Measurements from ENCODE around the gene CDCP1. TPM values are rescaled to one million over a fixed set of nuclear protein-coding genes. Genes with fewer than 3 reads are reported as not detected.

Gene CDCP1
- total RNA-seq, 1 experiment from 2014 or later, result 0.13 TPM

- H3K9me3 ChIP-seq (ENCODE audit: low read depth, low read length, poor library complexity, severe bottlenecking), result no peaks in the 10 kb centered on the region
- CTCF ChIA-PET, result no interaction called here
- H3K36me3 ChIP-seq (ENCODE audit: insufficient read depth, low read length, poor library complexity, severe bottlenecking), result no peaks in the 10 kb centered on the region
- no peak overlapping the region for H3K27ac ChIP-seq (ENCODE audit: low read depth, low read length, poor library complexity, severe bottlenecking)
- BruUV-seq (replicated peaks), result no TSS peak
- TF ChIP-seq CTCF (conservative IDR thresholded peaks at IDR 0.05; ENCODE audit: low read depth, low read length), result no peak
- no peak for TF ChIP-seq EZH2 (IDR thresholded peaks at IDR 0.05; ENCODE audit: borderline replicate concordance, low read depth, low read length, poor library complexity, severe bottlenecking)
- POLR2A ChIA-PET (ENCODE audit: low non-redundant PET), result no interaction called here
- H3K27me3 ChIP-seq (replicated peaks; ENCODE audit: insufficient read depth, low read depth, low read length, poor library complexity), result no peaks in the 10 kb centered on the region
- DNase-seq (ENCODE audit: low spot score), result no peak
- intact Hi-C loops (cut with micrococcal nuclease; ENCODE audit: unreplicated experiment), result no loop called here
- H3K4me1 ChIP-seq (ENCODE audit: insufficient read depth, low read length, poor library complexity, severe bottlenecking), result no peaks in the 10 kb centered on the region
- H3K4me3 ChIP-seq (ENCODE audit: low read depth, low read length, poor library complexity, severe bottlenecking), result no peak overlapping the region
Observed at GRCh38 chr3:45126730-45127129, 19.4 kb downstream of the CDCP1 start.

- Histone ChIP-seq H3K27me3 (replicated peaks; ENCODE audit: insufficient read depth, low read depth, low read length, poor library complexity) (no peaks in the 10 kb centered on the region), H3K4me3 (ENCODE audit: low read depth, low read length, poor library complexity, severe bottlenecking) (no peak overlapping the region), H3K27ac (ENCODE audit: low read depth, low read length, poor library complexity, severe bottlenecking) (no peak overlapping the region), H3K36me3 (ENCODE audit: insufficient read depth, low read length, poor library complexity, severe bottlenecking) (no peaks in the 10 kb centered on the region), H3K9me3 (ENCODE audit: low read depth, low read length, poor library complexity, severe bottlenecking) (no peaks in the 10 kb centered on the region), H3K4me1 (ENCODE audit: insufficient read depth, low read length, poor library complexity, severe bottlenecking) (no peaks in the 10 kb centered on the region)
- no peak for DNase-seq (ENCODE audit: low spot score)
- POLR2A ChIA-PET (ENCODE audit: low non-redundant PET), result no interaction called here
- BruUV-seq (replicated peaks), result no TSS peak
- CTCF ChIA-PET, result no interaction called here
- intact Hi-C loops (cut with micrococcal nuclease; ENCODE audit: unreplicated experiment), result no loop called here
- TF ChIP-seq EZH2 (IDR thresholded peaks at IDR 0.05; ENCODE audit: borderline replicate concordance, low read depth, low read length, poor library complexity, severe bottlenecking) (no peak), CTCF (conservative IDR thresholded peaks at IDR 0.05; ENCODE audit: low read depth, low read length) (no peak)
Observed at GRCh38 chr3:45125550-45126026, 20.6 kb downstream of the CDCP1 start.

GRCh38 chr3:45124956-45125355 lies 21.2 kb downstream of the CDCP1 start:
- no peak for DNase-seq (ENCODE audit: low spot score)
- H3K27me3 ChIP-seq (replicated peaks; ENCODE audit: insufficient read depth, low read depth, low read length, poor library complexity), result no peaks in the 10 kb centered on the region
- H3K4me1 ChIP-seq (ENCODE audit: insufficient read depth, low read length, poor library complexity, severe bottlenecking), result no peaks in the 10 kb centered on the region
- CTCF ChIA-PET, result no interaction called here
- H3K36me3 ChIP-seq (ENCODE audit: insufficient read depth, low read length, poor library complexity, severe bottlenecking), result no peaks in the 10 kb centered on the region
- H3K9me3 ChIP-seq (ENCODE audit: low read depth, low read length, poor library complexity, severe bottlenecking), result no peaks in the 10 kb centered on the region
- no TSS peak for BruUV-seq (replicated peaks)
- POLR2A ChIA-PET (ENCODE audit: low non-redundant PET), result no interaction called here
- H3K4me3 ChIP-seq (ENCODE audit: low read depth, low read length, poor library complexity, severe bottlenecking), result no peak overlapping the region
- TF ChIP-seq EZH2 (IDR thresholded peaks at IDR 0.05; ENCODE audit: borderline replicate concordance, low read depth, low read length, poor library complexity, severe bottlenecking) (no peak), CTCF (conservative IDR thresholded peaks at IDR 0.05; ENCODE audit: low read depth, low read length) (no peak)
- H3K27ac ChIP-seq (ENCODE audit: low read depth, low read length, poor library complexity, severe bottlenecking), result no peak overlapping the region
- intact Hi-C loops (cut with micrococcal nuclease; ENCODE audit: unreplicated experiment), result no loop called here
